Limb (tissue), 2 donors: ENCODE data around the gene RFX2.
"Not testable (repeated sequence)": the region's sequence is repeated elsewhere in the genome, so short reads cannot be mapped to it uniquely, and the experiment has no call there.

Experiments
- DNase-seq, 2 donors: peaks; one replicate each; pipeline ENCODE4 v3.0.0-alpha.2; 2016; ENCODE audit errors: extremely low spot score in 2 of 2

Gene RFX2

GRCh38 chr19:5993648-5994358 lies 116.5 kb downstream of the RFX2 start:
- peak in 1 of 2 donors; percentile 53 for DNase-seq

- DNase-seq = peak in 1 of 2 donors; percentile 31
Observed at GRCh38 chr19:5993201-5993600, 117.1 kb downstream of the RFX2 start.

GRCh38 chr19:5992756-5993155 lies 117.5 kb downstream of the RFX2 start:
- no peak for DNase-seq

- DNase-seq = no peak
Observed at GRCh38 chr19:5991244-5991838, 119.0 kb downstream of the RFX2 start.

- peak in 1 of 2 donors; percentile 57 for DNase-seq
Observed at GRCh38 chr19:5990289-5990797, 120.0 kb downstream of the RFX2 start.

- no peak for DNase-seq
Observed at GRCh38 chr19:5989388-5990074, 120.8 kb downstream of the RFX2 start.

GRCh38 chr19:5988517-5989387 lies 121.5 kb downstream of the RFX2 start:
- DNase-seq = no peak

GRCh38 chr19:5987077-5987818 lies 123.1 kb downstream of the RFX2 start:
- peak; percentile 85 to 89 for DNase-seq

- not testable (repeated sequence) for DNase-seq
Observed at GRCh38 chr19:5985837-5986236, 124.5 kb downstream of the RFX2 start.

GRCh38 chr19:5985098-5985783 lies 125.1 kb downstream of the RFX2 start:
- DNase-seq = no peak

- no peak for DNase-seq
Observed at GRCh38 chr19:5984600-5984999, 125.7 kb downstream of the RFX2 start.

- no peak for DNase-seq
Observed at GRCh38 chr19:5983367-5983955, 126.8 kb downstream of the RFX2 start.

- DNase-seq = no peak
Observed at GRCh38 chr19:5978606-5979552, 131.4 kb downstream of the RFX2 start.

- DNase-seq = peak; percentile 98 to 100
Observed at GRCh38 chr19:5977785-5978605, 132.3 kb downstream of the RFX2 start, which contains the start of gene RANBP3. Gene RANBP3 (minus strand): TSS chr19:5978140. CDS start chr19:5978082, 58 bp downstream.

GRCh38 chr19:5977222-5977784 lies 133.0 kb downstream of the RFX2 start:
- DNase-seq = no peak

- DNase-seq = no peak
Observed at GRCh38 chr19:5976768-5977167, 133.5 kb downstream of the RFX2 start.

GRCh38 chr19:5975388-5975728 lies 134.9 kb downstream of the RFX2 start:
- DNase-seq = no peak
